GM12864 (cell line): ENCODE data around the gene PCARE.

Experiments used
- DNase-seq: peaks from one replicate; pipeline ENCODE4 v3.0.0-alpha.2; 2011; ENCODE audit warnings: low read depth
- H3K4me3 ChIP-seq: 2 replicates; pipeline ENCODE4 v1.5.1; 2011; ENCODE audit warnings: mild to moderate bottlenecking, low read depth, low read length, control low read depth
- CTCF ChIP-seq: IDR thresholded peaks from 2 replicates; pipeline ENCODE4 v1.5.1; 2011; ENCODE audit warnings: low read depth, mild to moderate bottlenecking, moderate library complexity, low read length, control low read depth, inconsistent platforms; ENCODE audit errors: missing control alignments

The PCARE gene

GRCh38 chr2:29031046-29031445 is 43.3 kb downstream of the PCARE start:
- no peak overlapping the region for H3K4me3 ChIP-seq
- DNase-seq, result no peak
- no peak for TF ChIP-seq CTCF

- H3K4me3 ChIP-seq, result no peak overlapping the region
- DNase-seq, result no peak
- no peak for TF ChIP-seq CTCF
Measured at GRCh38 chr2:29025711-29026110, 48.6 kb downstream of the PCARE start.

GRCh38 chr2:29024882-29025430 is 49.4 kb downstream of the PCARE start:
- DNase-seq, result no peak
- no peak for TF ChIP-seq CTCF
- no peak overlapping the region for H3K4me3 ChIP-seq

GRCh38 chr2:29023188-29023587 is 51.1 kb downstream of the PCARE start:
- H3K4me3 ChIP-seq, result no peak overlapping the region
- DNase-seq, result no peak
- TF ChIP-seq CTCF, result no peak

GRCh38 chr2:29022679-29023078 is 51.6 kb downstream of the PCARE start:
- H3K4me3 ChIP-seq, result no peak overlapping the region
- no peak for TF ChIP-seq CTCF
- DNase-seq, result no peak

- no peak for DNase-seq
- TF ChIP-seq CTCF, result no peak
- H3K4me3 ChIP-seq, result no peak overlapping the region
Measured at GRCh38 chr2:29021886-29022285, 52.4 kb downstream of the PCARE start.

GRCh38 chr2:29017716-29018435 is 56.4 kb downstream of the PCARE start:
- no peak for TF ChIP-seq CTCF
- H3K4me3 ChIP-seq, result no peak overlapping the region
- no peak for DNase-seq
